ENCODE measurements around the gene DNASE1.
"Not testable (repeated sequence)": the region's sequence is repeated elsewhere in the genome, so short reads cannot be mapped to it uniquely, and the experiment has no call there.

Gene DNASE1

DNA sequence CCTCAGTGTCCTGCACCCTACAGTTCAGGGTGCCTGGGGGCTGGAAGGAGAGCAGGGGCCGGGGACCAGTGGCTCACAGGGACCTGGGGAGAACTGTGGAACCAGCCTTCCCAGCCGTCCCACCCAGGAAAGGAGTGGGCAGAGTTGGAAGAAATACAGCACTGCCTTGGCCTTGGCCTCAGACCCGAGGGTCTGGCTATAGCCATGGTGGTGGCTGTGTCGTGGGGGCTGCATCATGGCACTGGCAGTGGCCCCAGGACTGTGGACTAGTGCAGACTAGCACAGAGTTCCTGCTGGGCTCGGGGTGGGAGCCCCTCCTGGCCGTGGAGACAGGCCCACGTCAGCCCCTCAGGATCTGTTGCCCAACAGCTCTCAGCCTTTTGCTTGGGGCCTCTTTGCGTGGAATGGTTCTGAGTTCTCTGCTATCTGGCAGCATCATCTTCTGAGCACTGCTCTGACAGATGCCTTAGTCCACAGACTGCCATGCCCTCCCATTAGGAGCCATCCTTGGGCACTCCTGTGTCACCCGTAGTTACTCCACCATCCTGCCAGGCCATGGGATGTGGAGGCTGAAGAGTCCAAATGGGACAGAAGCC is 12.6 kb upstream of the DNASE1 start:
- DNase-seq = no peak

DNA sequence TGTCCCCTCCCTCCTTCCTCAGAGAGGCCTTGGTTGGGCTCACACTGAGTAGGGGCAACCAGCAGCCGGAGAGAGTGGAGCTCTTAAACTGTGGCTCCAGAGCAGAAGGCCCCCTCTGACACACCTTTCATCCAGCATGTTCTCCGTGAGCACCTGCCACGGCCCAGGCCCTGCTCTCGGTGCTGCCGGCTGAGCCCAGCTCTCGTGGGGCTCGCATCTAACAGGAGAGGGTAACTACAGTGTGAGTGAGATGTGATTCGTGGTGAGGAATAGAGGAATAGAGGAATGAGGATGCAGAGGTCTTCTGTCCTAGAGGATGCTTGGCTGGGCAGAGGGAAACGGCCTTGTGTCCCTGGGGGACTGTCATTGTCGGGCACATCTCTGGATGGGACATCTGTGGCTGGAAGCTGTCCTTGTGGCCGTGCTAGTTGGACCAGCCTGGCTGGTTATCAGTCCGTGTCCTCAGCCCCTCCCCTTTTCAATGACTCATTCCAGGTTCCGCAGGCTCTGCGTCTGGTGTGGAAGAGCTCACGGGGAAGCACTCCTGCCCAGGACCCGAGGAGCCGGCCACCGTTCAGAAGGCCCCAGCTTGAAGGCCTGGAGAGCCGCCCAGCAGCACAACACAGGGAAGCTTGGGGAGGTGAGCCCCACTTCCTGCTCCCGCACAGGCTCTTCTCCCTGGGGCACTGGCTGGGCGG is 11.9 kb upstream of the DNASE1 start:
- DNase-seq = no peak

DNA sequence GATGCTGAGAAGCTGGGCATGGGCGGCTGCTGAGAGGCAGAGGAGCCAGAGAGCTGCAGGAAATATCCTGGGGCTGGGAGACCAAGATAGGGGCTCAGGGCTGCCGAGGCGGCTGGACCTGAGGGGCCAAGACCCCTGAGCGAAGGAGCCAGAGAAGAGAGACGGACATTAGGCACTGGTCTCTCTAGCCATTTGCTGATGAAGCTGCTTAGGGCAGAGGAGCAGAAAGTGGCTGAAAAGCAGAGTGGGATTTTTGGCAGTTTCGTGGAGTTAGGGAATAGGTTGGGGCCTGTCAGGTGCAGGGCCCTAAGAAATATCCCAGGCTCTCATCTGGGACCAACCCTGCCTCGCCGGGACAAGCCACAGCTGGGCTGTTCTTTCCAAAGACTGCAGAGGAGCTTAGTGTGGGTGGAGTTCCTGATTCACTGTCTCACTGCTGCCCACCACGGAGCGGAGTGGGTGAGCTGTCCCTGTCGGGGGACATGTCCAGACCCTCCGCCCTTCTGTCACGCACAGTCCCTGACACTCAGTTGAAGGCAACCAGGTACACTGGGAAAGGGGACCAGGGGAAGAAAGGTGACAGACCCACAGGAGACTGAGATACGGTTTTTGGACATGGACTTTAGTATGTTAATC is 11.3 kb upstream of the DNASE1 start:
- DNase-seq = no peak

DNA sequence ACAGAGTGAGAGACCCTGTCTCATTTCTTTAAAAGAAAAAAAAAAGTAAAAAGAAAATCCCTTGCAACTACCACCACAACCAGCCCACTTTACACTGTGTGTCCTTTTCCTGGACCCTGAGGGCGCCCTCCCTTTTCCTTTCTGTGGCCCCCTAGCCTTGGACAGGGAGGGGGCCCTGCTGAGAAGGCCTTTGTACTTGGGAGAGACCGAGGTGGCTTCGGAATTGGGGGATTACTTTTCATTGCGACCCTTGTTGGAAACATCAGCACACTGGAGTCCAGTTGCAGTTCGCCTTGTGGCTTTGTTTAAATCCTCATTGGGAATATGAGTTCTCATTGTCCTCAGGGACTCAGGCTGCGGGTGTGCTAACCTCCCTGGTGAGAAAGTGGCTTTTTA is 9.4 kb upstream of the DNASE1 start:
- DNase-seq = no peak

DNA sequence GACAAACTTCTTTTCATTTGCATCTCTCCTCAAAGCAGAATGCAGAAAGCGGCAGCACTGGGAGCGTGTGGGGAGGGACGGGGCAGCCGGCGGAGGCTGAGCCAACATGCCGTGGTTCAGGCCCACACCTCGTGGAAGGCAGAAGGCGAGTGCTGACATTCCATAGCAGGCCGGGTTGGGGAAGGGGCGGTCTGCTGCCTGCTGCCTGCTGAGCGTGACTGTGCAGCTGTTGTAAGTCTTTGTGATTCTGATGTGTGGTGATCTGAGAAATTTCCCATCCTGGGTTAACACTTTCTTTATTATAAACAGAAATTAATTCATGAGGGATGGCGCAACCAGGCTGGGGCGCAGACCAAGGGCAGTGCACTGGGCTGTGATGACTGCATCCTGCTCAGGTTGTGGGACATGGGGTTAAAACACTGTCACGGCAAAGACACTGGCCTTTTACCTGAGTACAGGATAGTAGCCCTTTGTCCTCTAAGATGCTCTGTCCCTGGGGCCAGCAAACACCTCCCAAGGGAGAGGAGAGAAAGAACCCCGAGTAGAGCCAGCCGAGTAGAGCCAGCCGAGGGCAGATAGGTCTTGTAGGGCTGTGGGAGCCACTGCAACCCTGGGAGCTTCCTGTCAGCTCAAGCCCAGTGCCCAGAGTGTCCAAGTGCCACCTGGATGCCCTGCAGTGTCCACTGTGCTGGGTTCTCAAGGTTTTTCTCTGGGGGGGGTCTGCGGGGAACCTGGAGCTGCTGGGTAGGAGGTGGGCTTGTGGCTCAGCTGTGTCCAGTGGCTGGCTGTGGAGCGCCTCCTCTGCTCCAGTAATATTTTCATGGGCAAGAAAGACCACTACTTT is 8.8 kb upstream of the DNASE1 start:
- no peak for DNase-seq

DNA sequence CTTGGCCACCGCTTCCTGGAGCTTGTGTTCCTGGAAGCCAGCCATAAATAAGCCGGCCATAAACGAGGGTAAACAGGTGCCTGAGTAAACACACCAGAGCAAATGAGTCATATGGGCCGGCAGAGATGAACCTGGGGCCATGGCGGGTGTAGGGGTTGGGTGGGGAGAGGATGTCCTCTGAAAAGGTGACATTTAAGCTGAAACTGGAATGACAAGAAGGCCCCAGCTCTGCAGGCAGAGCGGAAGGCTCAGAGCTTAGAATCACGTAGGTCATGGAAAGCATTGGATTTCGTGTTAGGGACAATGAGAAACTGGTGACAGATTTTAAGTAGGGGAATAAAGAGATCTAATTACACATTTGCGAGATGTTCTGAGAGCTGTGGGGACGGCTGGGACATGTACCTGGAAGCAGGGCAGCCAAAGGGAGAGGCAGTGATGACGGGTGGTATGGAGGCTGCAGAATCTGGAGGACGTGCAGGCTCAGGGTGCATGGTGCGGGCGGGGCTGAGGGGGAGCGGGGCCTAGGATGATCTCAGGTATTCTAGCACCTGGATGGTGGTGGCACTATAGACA is 8.1 kb upstream of the DNASE1 start:
- DNase-seq = no peak

DNA sequence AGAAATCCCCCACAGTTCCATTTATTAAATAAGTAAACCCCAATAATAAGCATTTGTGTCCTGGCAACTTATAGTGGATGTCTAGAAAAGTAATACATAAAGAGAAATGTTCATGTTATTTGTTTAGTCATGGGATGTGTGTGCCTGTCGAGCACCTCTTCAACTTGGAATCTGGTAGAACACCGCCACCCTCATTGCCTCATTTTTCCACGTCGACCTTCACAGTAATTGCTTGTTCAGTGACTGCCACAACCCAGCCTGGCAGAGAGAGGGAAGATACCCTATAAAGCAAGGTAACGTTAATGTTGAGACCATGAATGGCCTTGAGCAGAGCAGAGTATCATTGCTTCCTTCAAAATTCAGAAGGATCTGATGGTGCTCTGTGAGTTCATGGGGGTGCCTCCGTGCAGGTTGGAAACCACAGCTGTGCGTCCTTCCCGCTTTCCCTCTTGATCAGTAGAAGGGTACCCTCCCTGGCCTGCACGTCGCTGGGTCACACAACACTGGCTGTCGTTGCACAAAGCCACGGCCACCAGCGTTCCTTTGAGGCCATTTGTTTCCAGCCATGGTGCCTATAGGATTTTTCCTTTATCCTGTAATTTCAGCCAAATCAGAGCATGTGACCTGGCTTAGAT is 3.7 kb upstream of the DNASE1 start:
- DNase-seq = no peak

DNA sequence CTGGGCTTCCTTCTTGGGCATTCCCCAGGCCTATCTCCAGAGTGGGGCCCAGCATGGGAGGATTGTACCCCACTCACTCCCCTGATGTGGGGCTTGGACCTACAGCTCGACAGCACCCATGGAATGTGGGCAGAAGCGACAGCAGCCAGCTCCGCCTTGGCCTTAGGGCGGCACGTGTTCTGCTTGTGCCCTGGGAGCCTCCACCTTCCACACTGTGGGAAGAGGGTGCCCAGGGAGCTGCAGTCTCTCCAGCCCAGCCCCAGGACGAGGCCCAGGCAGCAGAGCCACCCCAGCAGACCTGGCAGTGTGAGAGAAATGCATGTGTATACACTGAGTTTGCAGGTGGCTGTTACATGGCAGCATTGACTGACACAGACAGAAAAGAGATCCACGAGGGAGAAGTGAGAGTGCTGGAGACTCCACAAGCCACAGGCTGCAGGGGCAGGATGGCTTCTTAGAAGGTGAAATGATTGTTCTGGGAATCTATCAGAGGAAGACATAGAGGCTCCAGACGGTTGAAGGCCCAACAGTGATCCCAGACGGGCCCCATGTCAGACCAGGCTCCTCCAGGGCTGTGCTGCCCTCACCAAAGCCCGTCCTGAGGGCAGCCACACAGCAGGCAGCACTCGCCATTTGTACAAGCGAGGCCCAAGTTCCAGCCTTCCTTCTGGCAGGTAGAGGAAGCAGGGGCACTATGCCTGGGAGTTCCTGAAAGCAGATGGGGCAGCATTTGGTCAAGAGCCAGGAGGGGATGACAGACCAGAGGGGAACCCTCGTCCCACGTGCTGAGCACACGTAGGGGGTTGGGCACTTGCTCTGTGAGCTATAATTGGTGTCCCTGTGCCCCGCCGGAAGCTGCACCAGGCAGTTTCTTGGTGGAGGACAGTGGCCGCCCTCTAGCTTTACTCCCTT is 2.8 kb upstream of the DNASE1 start:
- no peak for DNase-seq

DNA sequence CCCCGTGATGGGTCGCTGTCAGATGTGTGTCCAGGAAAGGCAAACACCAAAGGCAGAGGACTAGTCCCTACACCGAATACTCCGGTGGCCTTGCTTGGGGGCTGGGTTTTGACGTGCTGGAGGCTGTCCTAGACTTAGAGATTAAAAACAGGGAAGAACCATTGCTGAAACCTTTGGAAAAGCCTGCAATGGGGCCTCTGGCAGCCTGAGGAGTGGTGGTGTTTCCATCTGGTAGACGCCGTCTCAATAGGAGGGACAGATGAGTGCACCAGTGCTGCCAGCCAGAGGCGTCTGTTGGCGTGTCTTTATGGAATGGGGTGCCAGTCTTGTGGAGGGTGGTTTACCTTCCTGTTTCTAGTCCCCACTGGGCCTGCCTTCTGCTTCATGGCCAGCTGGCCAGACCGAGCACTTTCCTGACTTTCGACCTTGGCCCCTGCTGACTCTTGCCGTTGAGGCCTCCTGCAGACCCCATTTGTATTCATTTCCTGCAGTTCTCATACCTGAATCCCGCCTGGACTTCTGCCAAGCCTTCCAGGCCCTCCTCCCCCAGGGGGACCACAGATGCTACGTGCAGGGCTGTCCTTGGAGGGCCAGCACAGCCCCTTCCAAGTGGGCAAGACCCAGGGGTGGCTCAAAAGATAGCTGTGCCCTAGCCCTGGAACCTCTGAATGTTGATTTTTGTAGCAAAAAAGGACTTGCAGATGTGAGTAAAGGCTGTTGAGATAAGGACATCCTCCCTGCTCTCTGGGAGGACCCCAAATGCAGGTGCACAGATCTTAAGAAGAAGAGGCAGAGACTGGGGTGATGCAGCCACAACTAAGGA is 1.9 kb upstream of the DNASE1 start:
- DNase-seq = no peak

DNA sequence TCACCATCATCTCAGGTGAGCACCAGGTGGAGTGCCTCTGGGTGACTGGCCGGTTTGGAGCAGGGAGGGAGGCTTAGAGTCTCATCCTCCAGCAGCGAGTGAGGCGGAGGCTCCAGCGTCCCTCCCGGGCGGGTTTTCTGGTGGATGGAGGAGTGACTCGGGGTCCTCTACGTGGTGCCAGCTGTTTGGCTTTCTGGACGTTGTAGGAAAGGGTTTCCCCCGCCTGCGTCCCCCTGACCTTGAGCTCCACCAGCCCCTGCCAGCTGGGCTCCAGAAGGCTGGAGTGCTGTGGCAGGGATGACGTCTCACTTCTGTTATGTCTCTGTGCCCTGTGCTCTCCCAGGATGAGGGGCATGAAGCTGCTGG is 522 bp downstream of the DNASE1 start:
- DNase-seq = no peak

DNA sequence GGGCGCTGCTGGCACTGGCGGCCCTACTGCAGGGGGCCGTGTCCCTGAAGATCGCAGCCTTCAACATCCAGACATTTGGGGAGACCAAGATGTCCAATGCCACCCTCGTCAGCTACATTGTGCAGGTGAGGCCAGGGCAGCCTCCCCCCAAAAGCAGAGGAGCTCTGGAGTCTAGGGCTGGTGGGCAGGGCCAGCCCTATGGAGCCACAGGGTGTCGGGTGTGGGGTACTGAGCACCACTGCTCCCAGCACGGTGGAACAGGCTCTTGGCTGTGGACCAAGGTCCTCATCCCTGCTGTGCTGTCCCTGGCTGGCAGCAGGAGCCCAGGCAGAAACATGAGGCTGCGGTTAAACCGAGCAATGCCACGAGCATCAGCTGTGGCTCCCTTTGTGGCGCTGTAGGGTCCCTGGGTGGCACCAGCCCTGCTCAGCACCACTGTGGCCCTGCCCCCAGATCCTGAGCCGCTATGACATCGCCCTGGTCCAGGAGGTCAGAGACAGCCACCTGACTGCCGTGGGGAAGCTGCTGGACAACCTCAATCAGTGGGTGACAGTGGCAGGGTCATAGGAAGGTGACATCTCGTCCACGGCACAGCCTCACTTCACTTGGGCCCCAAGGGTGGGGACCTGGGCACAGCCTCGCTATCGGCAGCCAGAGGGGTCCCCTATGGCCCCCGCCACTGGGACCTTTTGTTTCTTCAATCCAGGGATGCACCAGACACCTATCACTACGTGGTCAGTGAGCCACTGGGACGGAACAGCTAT is 1.1 kb downstream of the DNASE1 start:
- DNase-seq = no peak

DNA sequence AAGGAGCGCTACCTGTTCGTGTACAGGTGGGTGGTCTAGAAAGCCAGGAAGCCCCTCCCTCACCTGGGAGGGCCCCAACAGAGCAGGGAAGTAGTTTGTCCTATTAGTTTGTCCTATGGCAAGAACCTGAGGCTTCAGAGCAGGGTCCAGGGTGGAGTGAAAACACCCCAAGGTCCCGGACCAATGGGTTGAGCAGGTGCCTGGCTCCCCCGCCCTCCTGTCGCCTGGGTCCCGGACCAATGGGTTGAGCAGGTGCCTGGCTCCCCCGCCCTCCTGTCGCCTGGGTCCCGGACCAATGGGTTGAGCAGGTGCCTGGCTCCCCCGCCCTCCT is 1.6 kb downstream of the DNASE1 start:
- not testable (repeated sequence) for DNase-seq

DNA sequence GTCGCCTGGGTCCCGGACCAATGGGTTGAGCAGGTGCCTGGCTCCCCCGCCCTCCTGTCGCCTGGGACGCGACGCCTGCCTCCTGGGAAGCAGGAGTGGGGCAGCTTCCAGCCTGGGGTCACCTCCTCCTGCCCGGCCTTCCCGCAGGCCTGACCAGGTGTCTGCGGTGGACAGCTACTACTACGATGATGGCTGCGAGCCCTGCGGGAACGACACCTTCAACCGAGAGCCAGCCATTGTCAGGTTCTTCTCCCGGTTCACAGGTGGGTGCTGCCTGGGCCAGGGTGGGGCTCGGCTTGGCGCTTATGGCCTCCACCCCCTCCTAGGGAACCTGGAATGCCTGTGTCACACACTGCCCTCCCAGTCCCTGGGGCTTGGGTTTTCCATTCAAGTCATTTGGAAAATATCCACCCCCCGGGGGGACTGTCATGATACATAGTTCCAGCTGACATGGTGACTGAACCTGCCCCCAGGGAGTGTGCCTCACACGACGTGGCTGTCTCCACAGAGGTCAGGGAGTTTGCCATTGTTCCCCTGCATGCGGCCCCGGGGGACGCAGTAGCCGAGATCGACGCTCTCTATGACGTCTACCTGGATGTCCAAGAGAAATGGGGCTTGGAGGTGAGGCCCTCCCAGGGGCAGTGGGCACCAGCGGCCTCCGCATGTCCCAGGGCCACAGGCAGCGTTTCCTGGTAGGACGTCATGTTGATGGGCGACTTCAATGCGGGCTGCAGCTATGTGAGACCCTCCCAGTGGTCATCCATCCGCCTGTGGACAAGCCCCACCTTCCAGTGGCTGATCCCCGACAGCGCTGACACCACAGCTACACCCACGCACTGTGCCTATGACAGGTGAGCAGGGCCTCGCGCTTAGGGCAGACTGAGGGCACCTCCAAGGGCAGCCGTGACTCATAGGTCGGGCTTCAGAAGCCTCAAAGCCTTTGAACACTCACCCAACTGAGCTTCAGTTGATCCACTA is 2.3 kb downstream of the DNASE1 start:
- no peak for DNase-seq

DNA sequence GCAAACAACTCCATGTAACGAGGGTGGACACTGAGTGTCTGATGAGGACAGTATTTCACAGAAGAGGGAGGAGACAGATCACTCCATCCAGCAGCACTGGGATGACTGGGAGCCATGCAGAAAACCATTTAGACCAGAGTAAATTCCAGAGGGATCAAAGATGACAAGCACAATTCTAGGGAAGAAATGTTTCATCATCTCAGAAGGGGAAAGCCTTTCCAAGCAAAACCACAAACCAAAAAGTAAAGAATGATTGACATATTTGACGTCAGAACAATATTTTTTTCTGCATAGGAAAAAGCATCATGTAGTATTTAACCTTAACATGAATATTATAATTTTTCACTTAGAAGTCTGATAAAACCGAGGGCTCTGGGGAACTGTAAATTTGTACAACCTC is 4.8 kb downstream of the DNASE1 start:
- no peak for DNase-seq

DNA sequence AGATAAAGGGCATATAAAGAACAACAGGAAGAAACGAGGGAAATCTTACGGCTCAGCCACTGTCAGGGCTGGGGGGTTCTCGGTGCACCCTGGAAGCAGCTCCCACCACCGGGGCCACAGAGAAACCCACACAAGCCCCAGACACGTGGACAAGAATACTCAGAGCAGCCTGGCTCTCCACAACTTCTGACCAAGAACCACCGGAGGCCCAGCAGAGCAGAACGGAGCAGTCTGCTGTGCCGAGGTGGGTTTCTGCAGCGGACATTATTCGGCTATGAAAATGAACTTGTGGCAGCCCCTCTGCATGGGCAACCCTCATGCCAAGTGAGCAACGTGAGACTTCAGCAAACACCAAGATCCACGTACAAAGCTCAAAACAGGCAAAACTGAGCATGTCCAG is 6.8 kb downstream of the DNASE1 start:
- DNase-seq = no peak

DNA sequence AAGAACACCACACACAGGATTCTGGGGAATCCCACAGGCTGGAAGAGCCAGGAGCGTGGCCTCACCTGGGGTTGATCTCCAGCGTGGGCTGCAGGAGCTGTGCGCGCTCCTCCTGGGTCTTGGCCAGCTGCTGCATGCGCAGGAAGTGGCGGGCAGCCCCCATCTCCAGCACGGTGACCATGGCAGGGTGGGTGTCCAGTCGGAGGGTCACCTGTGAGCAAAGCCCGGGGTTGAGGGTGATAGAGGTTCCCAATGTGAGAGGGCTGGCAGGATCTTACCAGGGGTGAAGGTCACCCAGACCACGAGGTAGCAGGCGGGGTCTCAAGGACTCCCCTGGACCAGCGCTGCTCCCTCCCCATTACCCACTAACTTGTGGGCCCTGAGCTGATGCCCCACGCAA is 7.4 kb downstream of the DNASE1 start:
- DNase-seq = no peak

DNA sequence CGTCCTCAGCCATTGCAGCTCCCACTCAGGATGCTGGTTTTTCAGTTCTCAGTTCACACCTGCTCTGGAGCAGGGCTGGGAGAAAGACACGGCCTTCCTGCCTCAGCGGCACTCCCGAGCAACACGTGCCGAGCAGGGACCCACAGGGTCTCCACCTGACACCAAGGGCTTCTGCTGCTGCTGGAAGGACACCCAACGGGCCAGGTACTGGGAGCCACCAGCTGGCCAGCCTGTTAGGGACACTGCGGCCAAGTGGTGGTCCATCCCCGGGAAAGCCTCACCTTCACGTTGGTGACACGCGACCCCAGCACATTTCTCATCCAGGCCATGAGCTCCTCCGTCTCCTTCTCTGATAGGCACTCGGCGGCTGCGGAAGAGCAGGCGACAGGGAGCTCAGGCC is 8.1 kb downstream of the DNASE1 start:
- no peak for DNase-seq

DNA sequence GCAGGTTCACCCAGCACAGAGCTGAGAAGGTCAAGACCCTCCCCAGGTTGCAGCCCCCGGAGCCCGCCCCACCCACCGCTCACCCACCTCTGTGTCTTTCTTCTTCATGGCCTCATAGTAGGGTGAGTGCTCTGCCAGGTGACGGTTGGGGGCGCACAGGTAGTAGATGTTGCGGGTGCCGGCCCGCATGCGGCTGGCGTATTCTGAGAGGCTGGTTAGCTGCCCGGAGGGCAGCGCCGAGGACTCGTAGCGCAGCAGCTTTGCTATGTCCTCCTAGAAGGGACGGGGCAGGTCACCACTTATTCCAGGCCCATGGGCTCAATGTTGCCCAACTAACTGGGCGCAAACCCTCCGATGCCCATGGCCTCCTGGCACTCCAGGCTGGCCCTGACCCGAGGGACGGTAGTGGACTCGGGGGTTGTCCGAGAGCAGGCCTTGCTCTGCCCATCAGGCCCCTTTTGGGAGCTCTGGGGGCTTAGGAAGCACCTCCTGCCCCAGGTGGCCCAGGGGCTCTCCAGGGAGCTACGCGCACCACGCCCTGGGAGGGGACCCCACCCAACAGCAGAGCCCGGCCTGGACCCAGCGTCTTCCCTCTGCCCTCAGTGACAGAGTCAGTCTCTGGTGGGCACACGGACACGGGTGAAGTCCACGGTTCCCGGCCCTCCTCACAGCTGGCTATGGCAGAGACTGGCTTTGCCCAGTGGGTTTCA is 9.9 kb downstream of the DNASE1 start:
- no peak for DNase-seq

All from NCI-H187 treated with DMSO at 0.1 percent for 48 hours (cell line).